Neutrophil (primary cell): ENCODE results near the gene ANKRD44.

Experiments used
- H3K27ac ChIP-seq: fragments of 200-600 bp; sonication (generic); 2 replicates; pipeline ENCODE4 v1.5.1; 2016; ENCODE audit warnings: mild to moderate bottlenecking, moderate library complexity
- H3K27me3 ChIP-seq: fragments of 200-600 bp; sonication (generic); 2 replicates; pipeline ENCODE4 v1.6.0; 2016; ENCODE audit warnings: mild to moderate bottlenecking
- H3K36me3 ChIP-seq: fragments of 200-600 bp; sonication (generic); 2 replicates; pipeline ENCODE4 v1.5.1; 2017
- H3K4me1 ChIP-seq, 2 experiments: fragments of 200-600 bp in 1 of 2; sonication (generic) in 1 of 2; 1 replicate in 1 of 2; 2 replicates in 1 of 2; pipeline versions ENCODE4 v1.5.1 to v1.6.1; 2013 to 2016; ENCODE audit warnings: low read depth in 1 of 2, low read length in 1 of 2, mild to moderate bottlenecking in 1 of 2, moderate library complexity in 1 of 2; ENCODE audit not compliant: control insufficient read depth in 1 of 2, insufficient read depth in 1 of 2
- H3K4me3 ChIP-seq, 2 experiments: fragments of 200-600 bp in 1 of 2; sonication (generic) in 1 of 2; 1 replicate in 1 of 2; 2 replicates in 1 of 2; pipeline ENCODE4 v1.5.1; 2013 to 2016; ENCODE audit warnings: low read depth in 1 of 2, low read length in 1 of 2, mild to moderate bottlenecking in 1 of 2, moderate library complexity in 1 of 2
- H3K9me3 ChIP-seq: fragments of 200-600 bp; sonication (generic); 2 replicates; pipeline ENCODE4 v1.5.1; 2016
- CTCF ChIP-seq: fragments of 200-600 bp; sonication (generic); IDR thresholded peaks from 2 replicates; pipeline ENCODE4 v1.5.1; 2016; ENCODE audit warnings: antibody characterized with exemption

ANKRD44 gene

GRCh38 chr2:197134206-197134605, 176.4 kb downstream of the ANKRD44 start:
- H3K27ac ChIP-seq = peak overlapping the region; percentile 30
- TF ChIP-seq CTCF = no peak
- peaks cover 32% of the 10 kb centered on the region for H3K36me3 ChIP-seq
- no peak overlapping the region for H3K4me3 ChIP-seq
- no peaks in the 10 kb centered on the region for H3K9me3 ChIP-seq
- no peaks in the 10 kb centered on the region for H3K27me3 ChIP-seq
- H3K4me1 ChIP-seq = peaks cover 19 to 28% of the 10 kb centered on the region in 2 experiments

DNA sequence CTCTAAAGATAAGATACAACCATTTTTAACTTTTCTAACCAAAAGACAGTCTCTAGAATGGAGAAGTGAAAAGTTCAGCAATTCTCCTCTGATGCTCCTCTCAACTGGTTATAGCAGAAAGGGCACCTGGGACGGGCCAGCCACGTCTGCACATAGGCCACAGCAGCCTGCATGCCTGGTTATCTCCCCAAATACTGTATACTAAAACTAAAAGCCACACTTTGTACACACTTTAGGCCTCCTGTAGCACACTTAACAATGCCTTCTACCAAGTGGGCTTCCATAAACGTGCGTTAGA, 179.1 kb downstream of the ANKRD44 start:
- Histone ChIP-seq H3K27ac (no peak overlapping the region), H3K36me3 (peaks cover 32% of the 10 kb centered on the region)

GRCh38 chr2:197130318-197130717, 180.3 kb downstream of the ANKRD44 start:
- H3K27ac ChIP-seq = peak overlapping the region; percentile 39
- peaks cover 33% of the 10 kb centered on the region for H3K36me3 ChIP-seq
- H3K27me3 ChIP-seq = no peaks in the 10 kb centered on the region
- H3K4me1 ChIP-seq = peaks cover 0 to 7% of the 10 kb centered on the region in 2 experiments
- H3K4me3 ChIP-seq = no peak overlapping the region
- no peaks in the 10 kb centered on the region for H3K9me3 ChIP-seq
- TF ChIP-seq CTCF = no peak

More for the DNA sequence above, 179.1 kb downstream of the ANKRD44 start:
- H3K27me3 ChIP-seq = no peaks in the 10 kb centered on the region
- H3K4me1 ChIP-seq = peaks cover 0 to 7% of the 10 kb centered on the region in 2 experiments
- no peak for TF ChIP-seq CTCF
- no peak overlapping the region for H3K4me3 ChIP-seq
- no peaks in the 10 kb centered on the region for H3K9me3 ChIP-seq

DNA sequence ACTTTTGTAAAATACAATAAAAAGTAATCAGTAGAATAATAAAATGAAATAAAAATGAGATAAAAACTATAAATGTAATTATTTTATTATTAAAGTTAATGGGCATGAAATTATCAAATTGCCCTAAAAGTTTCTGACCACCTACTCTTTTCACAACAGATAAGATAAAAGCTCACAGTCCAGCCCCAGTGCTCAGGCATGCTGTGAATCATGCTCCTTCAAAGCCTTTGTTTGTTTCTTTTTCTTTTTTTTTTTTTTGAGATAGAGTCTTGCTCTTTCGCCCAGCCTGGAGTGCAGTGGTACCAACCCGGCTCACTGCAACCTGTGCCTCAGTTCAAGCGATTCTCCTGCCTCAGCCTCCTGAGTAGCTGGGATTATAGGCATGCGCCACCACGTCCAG, 181.7 kb downstream of the ANKRD44 start:
- Histone ChIP-seq H3K27ac (no peak overlapping the region), H3K4me3 (no peak overlapping the region), H3K9me3 (no peaks in the 10 kb centered on the region), H3K27me3 (no peaks in the 10 kb centered on the region), H3K4me1 (peaks cover 0 to 7% of the 10 kb centered on the region in 2 experiments), H3K36me3 (peaks cover 43% of the 10 kb centered on the region)
- TF ChIP-seq CTCF = no peak

DNA sequence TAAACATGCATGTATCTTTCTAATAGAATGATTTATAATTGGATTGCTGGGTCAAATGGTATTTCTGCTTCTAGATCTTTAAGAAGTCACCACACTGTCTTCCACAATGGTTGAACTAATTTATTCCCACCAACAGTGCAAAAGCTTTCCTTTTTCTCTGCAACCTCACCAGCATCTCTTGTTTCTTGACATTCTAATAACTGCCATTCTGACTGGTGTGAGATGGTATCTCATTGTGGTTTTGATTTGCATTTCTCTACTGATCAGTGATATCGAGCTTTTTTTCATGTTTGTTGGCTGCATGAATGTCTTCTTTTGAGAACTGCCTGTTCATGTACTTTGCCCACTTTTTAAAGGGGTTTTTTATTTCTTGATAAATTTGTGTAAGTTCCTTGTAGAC, 182.5 kb downstream of the ANKRD44 start:
- Histone ChIP-seq H3K9me3 (no peaks in the 10 kb centered on the region), H3K36me3 (peaks cover 48% of the 10 kb centered on the region), H3K27me3 (no peaks in the 10 kb centered on the region), H3K4me3 (no peak overlapping the region), H3K27ac (no peak overlapping the region), H3K4me1 (peaks cover 0 to 7% of the 10 kb centered on the region in 2 experiments)
- TF ChIP-seq CTCF = no peak
